ENCODE measurements around the gene ASCC1. TPM values are rescaled to one million over a fixed set of nuclear protein-coding genes. Genes with fewer than 3 reads are reported as not detected.

Gene ASCC1
- total RNA-seq, 1 donor from 2014 or later, result 33.9 TPM

GRCh38 chr10:72097448-72098300 lies 118.4 kb downstream of the ASCC1 start:
- Mint-ChIP-seq H3K27ac (ENCODE audit: unreplicated experiment) (peak overlapping the region; percentile 54), H3K27me3 (ENCODE audit: low read depth, unreplicated experiment) (no peaks in the 10 kb centered on the region), H3K36me3 (ENCODE audit: low read depth, unreplicated experiment) (peaks cover 13% of the 10 kb centered on the region), H3K4me3 (ENCODE audit: unreplicated experiment) (no peak overlapping the region), H3K4me1 (ENCODE audit: low read depth, unreplicated experiment) (peaks cover 33% of the 10 kb centered on the region), H3K9me3 (ENCODE audit: unreplicated experiment) (no peaks in the 10 kb centered on the region)
- Histone ChIP-seq H3K4me1 (ENCODE audit: insufficient read depth, low read length) (peaks cover 26% of the 10 kb centered on the region), H3K9me3 (ENCODE audit: insufficient read depth, low read depth, low read length) (no peaks in the 10 kb centered on the region), H3K9ac (ENCODE audit: low read length) (no peak overlapping the region), H3K36me3 (ENCODE audit: insufficient read depth, low read length) (peaks cover 3% of the 10 kb centered on the region), H3K27me3 (ENCODE audit: insufficient read depth, low read length) (peaks cover 10% of the 10 kb centered on the region), H3K27ac (ENCODE audit: low read depth, low read length) (no peak overlapping the region), H3K4me3 (ENCODE audit: insufficient read depth, low read depth, low read length) (no peak overlapping the region), H3K4me2 (ENCODE audit: low read length) (peak overlapping the region; percentile 48), H4K20me1 (ENCODE audit: insufficient read depth, low read length) (peaks cover 15% of the 10 kb centered on the region), H2AFZ (ENCODE audit: low read depth, low read length) (no peak overlapping the region), H3K79me2 (ENCODE audit: insufficient read depth, low read length) (no peaks in the 10 kb centered on the region)
- DNase-seq (ENCODE audit: low read depth) (peak; percentile 99), FAIRE-seq (peak; percentile 5)
- TF ChIP-seq, protein P1, sequence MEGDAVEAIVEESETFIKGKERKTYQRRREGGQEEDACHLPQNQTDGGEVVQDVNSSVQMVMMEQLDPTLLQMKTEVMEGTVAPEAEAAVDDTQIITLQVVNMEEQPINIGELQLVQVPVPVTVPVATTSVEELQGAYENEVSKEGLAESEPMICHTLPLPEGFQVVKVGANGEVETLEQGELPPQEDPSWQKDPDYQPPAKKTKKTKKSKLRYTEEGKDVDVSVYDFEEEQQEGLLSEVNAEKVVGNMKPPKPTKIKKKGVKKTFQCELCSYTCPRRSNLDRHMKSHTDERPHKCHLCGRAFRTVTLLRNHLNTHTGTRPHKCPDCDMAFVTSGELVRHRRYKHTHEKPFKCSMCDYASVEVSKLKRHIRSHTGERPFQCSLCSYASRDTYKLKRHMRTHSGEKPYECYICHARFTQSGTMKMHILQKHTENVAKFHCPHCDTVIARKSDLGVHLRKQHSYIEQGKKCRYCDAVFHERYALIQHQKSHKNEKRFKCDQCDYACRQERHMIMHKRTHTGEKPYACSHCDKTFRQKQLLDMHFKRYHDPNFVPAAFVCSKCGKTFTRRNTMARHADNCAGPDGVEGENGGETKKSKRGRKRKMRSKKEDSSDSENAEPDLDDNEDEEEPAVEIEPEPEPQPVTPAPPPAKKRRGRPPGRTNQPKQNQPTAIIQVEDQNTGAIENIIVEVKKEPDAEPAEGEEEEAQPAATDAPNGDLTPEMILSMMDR (IDR thresholded peaks at IDR 0.05; ENCODE audit: insufficient read depth, low read depth, low read length), result no peak
- TF ChIP-seq EZH2 (IDR thresholded peaks at IDR 0.05; ENCODE audit: insufficient read depth, low read length), result no peak

GRCh38 chr10:72096115-72097000 lies 119.7 kb downstream of the ASCC1 start:
- Histone ChIP-seq H3K79me2 (ENCODE audit: insufficient read depth, low read length) (no peaks in the 10 kb centered on the region), H4K20me1 (ENCODE audit: insufficient read depth, low read length) (peaks cover 19% of the 10 kb centered on the region), H3K36me3 (ENCODE audit: insufficient read depth, low read length) (peaks cover 3% of the 10 kb centered on the region), H3K9me3 (ENCODE audit: insufficient read depth, low read depth, low read length) (no peaks in the 10 kb centered on the region), H2AFZ (ENCODE audit: low read depth, low read length) (no peak overlapping the region), H3K4me3 (ENCODE audit: insufficient read depth, low read depth, low read length) (no peak overlapping the region), H3K27me3 (ENCODE audit: insufficient read depth, low read length) (peaks cover 10% of the 10 kb centered on the region), H3K4me2 (ENCODE audit: low read length) (peak overlapping the region; percentile 50), H3K4me1 (ENCODE audit: insufficient read depth, low read length) (peaks cover 26% of the 10 kb centered on the region), H3K27ac (ENCODE audit: low read depth, low read length) (no peak overlapping the region), H3K9ac (ENCODE audit: low read length) (no peak overlapping the region)
- no peak for TF ChIP-seq EZH2 (IDR thresholded peaks at IDR 0.05; ENCODE audit: insufficient read depth, low read length)
- TF ChIP-seq, protein P1 (IDR thresholded peaks at IDR 0.05; ENCODE audit: insufficient read depth, low read depth, low read length), result no peak
- peaks cover 3% of the 10 kb centered on the region for H3K36me3 Mint-ChIP-seq (ENCODE audit: low read depth, unreplicated experiment)
- no peak for FAIRE-seq
- peak; percentile 25 for DNase-seq (ENCODE audit: low read depth)
- peak overlapping the region; percentile 83 for H3K27ac Mint-ChIP-seq (ENCODE audit: unreplicated experiment)
- peak overlapping the region; percentile 48 for H3K4me3 Mint-ChIP-seq (ENCODE audit: unreplicated experiment)
- H3K27me3 Mint-ChIP-seq (ENCODE audit: low read depth, unreplicated experiment), result peaks cover 3% of the 10 kb centered on the region
- H3K9me3 Mint-ChIP-seq (ENCODE audit: unreplicated experiment), result no peaks in the 10 kb centered on the region
- peaks cover 38% of the 10 kb centered on the region for H3K4me1 Mint-ChIP-seq (ENCODE audit: low read depth, unreplicated experiment)
